Mesothelial cell of epicardium (in vitro differentiated cells): Measurements from ENCODE around the gene IPO13. TPM values are rescaled to one million over a fixed set of nuclear protein-coding genes. Genes with fewer than 3 reads are reported as not detected.
A peak's percentile ranks its signal among the peaks of the same experiment; 100 is the strongest.

Source experiments
- DNase-seq, 2 experiments: peaks; one replicate each; pipeline ENCODE4 v3.0.0; 2021; ENCODE audit warnings: low spot score in 2 of 2; ENCODE audit not compliant: unreplicated experiment in 2 of 2
- H3K27ac Mint-ChIP-seq: 2 replicates; pipeline ENCODE4 v1.8.0; 2021; ENCODE audit warnings: mixed read lengths
- H3K27me3 Mint-ChIP-seq: 2 replicates; pipeline ENCODE4 v1.8.0; 2021; ENCODE audit warnings: low read depth, mixed read lengths
- H3K36me3 Mint-ChIP-seq: 2 replicates; pipeline ENCODE4 v1.8.0; 2021; ENCODE audit warnings: mixed read lengths
- H3K4me1 Mint-ChIP-seq: 2 replicates; pipeline ENCODE4 v1.8.0; 2021; ENCODE audit warnings: mixed read lengths
- H3K4me3 Mint-ChIP-seq: 2 replicates; pipeline ENCODE4 v1.8.0; 2021; ENCODE audit warnings: mild to moderate bottlenecking, moderate library complexity, mixed read lengths
- H3K9me3 Mint-ChIP-seq: 2 replicates; pipeline ENCODE4 v1.8.0; 2021; ENCODE audit warnings: mixed read lengths
- total RNA-seq: library from RNA; stranded (reverse); gene quantifications from 3 replicates; pipeline ENCODE4 v1.2.1, GENCODE V29; 2021
- TF ChIP-seq, protein P1 (sequence below): fragments of 200-600 bp; sonication (generic); IDR thresholded peaks from one replicate; pipeline ENCODE4 v1.5.0; 2021; ENCODE audit warnings: antibody characterized with exemption; ENCODE audit not compliant: unreplicated experiment

IPO13 gene
- total RNA-seq, 1 donor from 2014 or later, result 26.4 TPM

DNA sequence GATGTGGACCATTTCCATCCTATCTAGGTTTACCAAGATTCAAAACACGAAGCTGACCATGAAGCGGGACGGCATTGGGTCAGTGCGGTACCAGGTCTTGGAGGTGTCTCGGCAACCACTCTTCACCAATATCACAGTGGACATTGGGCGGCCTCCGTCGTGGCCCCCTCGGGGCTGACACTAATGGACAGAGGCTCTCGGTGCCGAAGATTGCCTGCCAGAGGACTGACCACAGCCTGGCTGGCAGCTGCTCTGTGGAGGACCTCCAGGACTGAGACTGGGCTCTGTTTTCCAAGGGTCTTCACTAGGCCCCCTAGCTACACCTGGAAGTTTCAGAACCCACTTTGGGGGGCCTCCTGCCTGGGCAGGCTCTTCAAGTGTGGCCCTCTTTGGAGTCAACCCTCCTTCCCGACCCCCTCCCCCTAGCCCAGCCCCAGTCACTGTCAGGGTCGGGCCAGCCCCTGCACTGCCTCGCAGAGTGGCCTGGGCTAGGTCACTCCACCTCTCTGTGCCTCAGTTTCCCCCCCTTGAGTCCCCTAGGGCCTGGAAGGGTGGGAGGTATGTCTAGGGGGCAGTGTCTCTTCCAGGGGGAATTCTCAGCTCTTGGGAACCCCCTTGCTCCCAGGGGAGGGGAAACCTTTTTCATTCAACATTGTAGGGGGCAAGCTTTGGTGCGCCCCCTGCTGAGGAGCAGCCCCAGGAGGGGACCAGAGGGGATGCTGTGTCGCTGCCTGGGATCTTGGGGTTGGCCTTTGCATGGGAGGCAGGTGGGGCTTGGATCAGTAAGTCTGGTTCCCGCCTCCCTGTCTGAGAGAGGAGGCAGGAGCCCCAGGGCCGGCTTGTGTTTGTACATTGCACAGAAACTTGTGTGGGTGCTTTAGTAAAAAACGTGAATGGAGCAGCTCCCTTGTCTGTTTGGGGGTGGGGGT is 43.8 kb downstream of the IPO13 start:
- TF ChIP-seq, protein P1, sequence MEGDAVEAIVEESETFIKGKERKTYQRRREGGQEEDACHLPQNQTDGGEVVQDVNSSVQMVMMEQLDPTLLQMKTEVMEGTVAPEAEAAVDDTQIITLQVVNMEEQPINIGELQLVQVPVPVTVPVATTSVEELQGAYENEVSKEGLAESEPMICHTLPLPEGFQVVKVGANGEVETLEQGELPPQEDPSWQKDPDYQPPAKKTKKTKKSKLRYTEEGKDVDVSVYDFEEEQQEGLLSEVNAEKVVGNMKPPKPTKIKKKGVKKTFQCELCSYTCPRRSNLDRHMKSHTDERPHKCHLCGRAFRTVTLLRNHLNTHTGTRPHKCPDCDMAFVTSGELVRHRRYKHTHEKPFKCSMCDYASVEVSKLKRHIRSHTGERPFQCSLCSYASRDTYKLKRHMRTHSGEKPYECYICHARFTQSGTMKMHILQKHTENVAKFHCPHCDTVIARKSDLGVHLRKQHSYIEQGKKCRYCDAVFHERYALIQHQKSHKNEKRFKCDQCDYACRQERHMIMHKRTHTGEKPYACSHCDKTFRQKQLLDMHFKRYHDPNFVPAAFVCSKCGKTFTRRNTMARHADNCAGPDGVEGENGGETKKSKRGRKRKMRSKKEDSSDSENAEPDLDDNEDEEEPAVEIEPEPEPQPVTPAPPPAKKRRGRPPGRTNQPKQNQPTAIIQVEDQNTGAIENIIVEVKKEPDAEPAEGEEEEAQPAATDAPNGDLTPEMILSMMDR, result no peak
- H3K4me1 Mint-ChIP-seq, result peaks cover 12% of the 10 kb centered on the region
- no peaks in the 10 kb centered on the region for H3K27me3 Mint-ChIP-seq
- H3K9me3 Mint-ChIP-seq, result no peaks in the 10 kb centered on the region
- peaks cover 4% of the 10 kb centered on the region for H3K36me3 Mint-ChIP-seq
- no peak for DNase-seq
- no peak overlapping the region for H3K27ac Mint-ChIP-seq
- peak overlapping the region; percentile 85 for H3K4me3 Mint-ChIP-seq

GRCh38 chr1:43991200-43991475 is 44.4 kb downstream of the IPO13 start:
- peaks cover 2% of the 10 kb centered on the region for H3K36me3 Mint-ChIP-seq
- H3K4me3 Mint-ChIP-seq, result peak overlapping the region; percentile 85
- no peak for DNase-seq
- no peaks in the 10 kb centered on the region for H3K9me3 Mint-ChIP-seq
- no peaks in the 10 kb centered on the region for H3K27me3 Mint-ChIP-seq
- H3K4me1 Mint-ChIP-seq, result peaks cover 12% of the 10 kb centered on the region
- TF ChIP-seq, protein P1, result no peak
- peak overlapping the region; percentile 90 for H3K27ac Mint-ChIP-seq

- DNase-seq, result peak; percentile 60 to 76
- TF ChIP-seq, protein P1, result no peak
- Mint-ChIP-seq H3K27me3 (no peaks in the 10 kb centered on the region), H3K4me3 (peak within 1 kb of the TSS; percentile 85), H3K4me1 (peaks cover 12% of the 10 kb centered on the region), H3K36me3 (no peaks in the 10 kb centered on the region), H3K9me3 (no peaks in the 10 kb centered on the region), H3K27ac (peak within 1 kb of the TSS; percentile 90)
Observed at GRCh38 chr1:43991476-43992231, 44.9 kb downstream of the IPO13 start, which contains the start of gene CCDC24. CCDC24 (plus strand) TSS chr1:43991599; CDS start chr1:43991879, 280 bp downstream.

GRCh38 chr1:43992232-43992995 is 45.7 kb downstream of the IPO13 start:
- H3K4me3 Mint-ChIP-seq, result peak overlapping the region; percentile 85
- peaks cover 12% of the 10 kb centered on the region for H3K4me1 Mint-ChIP-seq
- peak overlapping the region; percentile 81 for H3K27ac Mint-ChIP-seq

More at GRCh38 chr1:43992232-43992995, 45.7 kb downstream of the IPO13 start:
- Mint-ChIP-seq H3K36me3 (no peaks in the 10 kb centered on the region), H3K9me3 (no peaks in the 10 kb centered on the region), H3K27me3 (no peaks in the 10 kb centered on the region)
- no peak for DNase-seq
- TF ChIP-seq, protein P1, result no peak
